ENCODE data around the gene RACK1.
A peak's percentile ranks its signal among the peaks of the same experiment; 100 is the strongest.

The RACK1 gene

GRCh38 chr5:181259283-181259682 is 15.6 kb upstream of the RACK1 start:
- TF ChIP-seq CTCF (IDR thresholded peaks at IDR 0.05; ENCODE audit: low read length) (no peak), EZH2 (IDR thresholded peaks at IDR 0.05; ENCODE audit: borderline replicate concordance, low read length) (no peak)
- Histone ChIP-seq H3K79me2 (ENCODE audit: insufficient read depth, low read length) (peaks cover 40% of the 10 kb centered on the region), H3K4me1 (ENCODE audit: insufficient read depth, low read length, severe bottlenecking) (peaks cover 43% of the 10 kb centered on the region), H3K4me2 (ENCODE audit: low read length) (peak overlapping the region; percentile 80), H3K4me3 (ENCODE audit: low read depth, low read length, poor library complexity, severe bottlenecking) (peak overlapping the region; percentile 93), H3K27me3 (ENCODE audit: insufficient read depth, low read length) (no peaks in the 10 kb centered on the region), H3K9ac (ENCODE audit: low read length) (peak overlapping the region; percentile 99), H3K9me3 (ENCODE audit: low read length) (no peaks in the 10 kb centered on the region), H3K36me3 (ENCODE audit: insufficient read depth, low read length) (peaks cover 35% of the 10 kb centered on the region), H2AFZ (ENCODE audit: low read length) (no peak overlapping the region), H3F3A (ENCODE audit: insufficient read depth, low read length) (no peaks in the 10 kb centered on the region), H3K9me2 (ENCODE audit: low read depth, low read length) (no peaks in the 10 kb centered on the region), H3K27ac (ENCODE audit: low read depth, low read length, poor library complexity, severe bottlenecking) (no peak overlapping the region), H4K20me1 (ENCODE audit: insufficient read depth, low read length) (no peaks in the 10 kb centered on the region)

GRCh38 chr5:181258576-181258975 is 14.9 kb upstream of the RACK1 start:
- no peaks in the 10 kb centered on the region for H4K20me1 ChIP-seq (ENCODE audit: insufficient read depth, low read length)
- H3K27me3 ChIP-seq (ENCODE audit: insufficient read depth, low read length): no peaks in the 10 kb centered on the region
- H3K79me2 ChIP-seq (ENCODE audit: insufficient read depth, low read length): peaks cover 40% of the 10 kb centered on the region
- no peaks in the 10 kb centered on the region for H3K9me3 ChIP-seq (ENCODE audit: low read length)
- H3K4me2 ChIP-seq (ENCODE audit: low read length): peak overlapping the region; percentile 80
- H3K4me3 ChIP-seq (ENCODE audit: low read depth, low read length, poor library complexity, severe bottlenecking): peak overlapping the region; percentile 93
- no peaks in the 10 kb centered on the region for H3K9me2 ChIP-seq (ENCODE audit: low read depth, low read length)
- H3K9ac ChIP-seq (ENCODE audit: low read length): peak overlapping the region; percentile 99
- no peak for TF ChIP-seq EZH2 (IDR thresholded peaks at IDR 0.05; ENCODE audit: borderline replicate concordance, low read length)
- TF ChIP-seq CTCF (IDR thresholded peaks at IDR 0.05; ENCODE audit: low read length): no peak
- no peaks in the 10 kb centered on the region for H3F3A ChIP-seq (ENCODE audit: insufficient read depth, low read length)
- H3K4me1 ChIP-seq (ENCODE audit: insufficient read depth, low read length, severe bottlenecking): peaks cover 43% of the 10 kb centered on the region
- H2AFZ ChIP-seq (ENCODE audit: low read length): no peak overlapping the region
- H3K36me3 ChIP-seq (ENCODE audit: insufficient read depth, low read length): peaks cover 34% of the 10 kb centered on the region
- no peak overlapping the region for H3K27ac ChIP-seq (ENCODE audit: low read depth, low read length, poor library complexity, severe bottlenecking)

GRCh38 chr5:181255836-181256578 is 12.3 kb upstream of the RACK1 start:
- Histone ChIP-seq H3K27ac (ENCODE audit: low read depth, low read length, poor library complexity, severe bottlenecking) (no peak overlapping the region), H2AFZ (ENCODE audit: low read length) (no peak overlapping the region), H4K20me1 (ENCODE audit: insufficient read depth, low read length) (no peaks in the 10 kb centered on the region), H3K79me2 (ENCODE audit: insufficient read depth, low read length) (peaks cover 50% of the 10 kb centered on the region), H3F3A (ENCODE audit: insufficient read depth, low read length) (no peaks in the 10 kb centered on the region), H3K4me1 (ENCODE audit: insufficient read depth, low read length, severe bottlenecking) (peaks cover 52% of the 10 kb centered on the region), H3K9me2 (ENCODE audit: low read depth, low read length) (no peaks in the 10 kb centered on the region), H3K36me3 (ENCODE audit: insufficient read depth, low read length) (peaks cover 41% of the 10 kb centered on the region), H3K4me2 (ENCODE audit: low read length) (0 out of 2 replicates have a peak overlapping the region, but pooled peaks have one; percentile 32), H3K27me3 (ENCODE audit: insufficient read depth, low read length) (no peaks in the 10 kb centered on the region), H3K9me3 (ENCODE audit: low read length) (no peaks in the 10 kb centered on the region), H3K4me3 (ENCODE audit: low read depth, low read length, poor library complexity, severe bottlenecking) (no peak overlapping the region), H3K9ac (ENCODE audit: low read length) (no peak overlapping the region)
- TF ChIP-seq CTCF (IDR thresholded peaks at IDR 0.05; ENCODE audit: low read length) (no peak), EZH2 (IDR thresholded peaks at IDR 0.05; ENCODE audit: borderline replicate concordance, low read length) (no peak)

Data from OCI-LY1 (cell line).